ENCODE data around the gene CDKN2B-AS1.
A peak's percentile ranks its signal among the peaks of the same experiment; 100 is the strongest.
"Not testable (repeated sequence)": the region's sequence is repeated elsewhere in the genome, so short reads cannot be mapped to it uniquely, and the experiment has no call there.

Gene CDKN2B-AS1

GRCh38 chr9:22046243-22046885 lies 51.8 kb downstream of the CDKN2B-AS1 start:
- DNase-seq: no peak

GRCh38 chr9:22047596-22047995 lies 53.0 kb downstream of the CDKN2B-AS1 start:
- no peak for DNase-seq

- no peak for DNase-seq
These were observed 54.8 kb downstream of the CDKN2B-AS1 start for GRCh38 chr9:22049411-22049810.

- DNase-seq: no peak
These were observed 56.3 kb downstream of the CDKN2B-AS1 start for GRCh38 chr9:22050924-22051323.

- peak; percentile 52 for DNase-seq
These were observed 57.9 kb downstream of the CDKN2B-AS1 start for GRCh38 chr9:22052376-22052945.

GRCh38 chr9:22053178-22053577 lies 58.6 kb downstream of the CDKN2B-AS1 start:
- DNase-seq: no peak

- no peak for DNase-seq
These were observed 59.5 kb downstream of the CDKN2B-AS1 start for GRCh38 chr9:22054076-22054475.

GRCh38 chr9:22054529-22054928 lies 59.9 kb downstream of the CDKN2B-AS1 start:
- no peak for DNase-seq

GRCh38 chr9:22055090-22055489 lies 60.5 kb downstream of the CDKN2B-AS1 start:
- DNase-seq: no peak

GRCh38 chr9:22056402-22056801 lies 61.8 kb downstream of the CDKN2B-AS1 start:
- no peak for DNase-seq

- DNase-seq: not testable (repeated sequence)
These were observed 63.4 kb downstream of the CDKN2B-AS1 start for GRCh38 chr9:22057972-22058371.

GRCh38 chr9:22060831-22061383 lies 66.3 kb downstream of the CDKN2B-AS1 start:
- DNase-seq: no peak

- DNase-seq: no peak
These were observed 70.4 kb downstream of the CDKN2B-AS1 start for GRCh38 chr9:22064957-22065356.

GRCh38 chr9:22065431-22066200 lies 71.0 kb downstream of the CDKN2B-AS1 start:
- no peak for DNase-seq

- DNase-seq: no peak
These were observed 72.6 kb downstream of the CDKN2B-AS1 start for GRCh38 chr9:22067196-22067595.

GRCh38 chr9:22068369-22068768 lies 73.8 kb downstream of the CDKN2B-AS1 start:
- DNase-seq: no peak

- no peak for DNase-seq
These were observed 78.8 kb downstream of the CDKN2B-AS1 start for GRCh38 chr9:22073349-22073748.

GRCh38 chr9:22078081-22078480 lies 83.5 kb downstream of the CDKN2B-AS1 start:
- no peak for DNase-seq

GRCh38 chr9:22079873-22080341 lies 85.3 kb downstream of the CDKN2B-AS1 start:
- DNase-seq: peak; percentile 67

GRCh38 chr9:22084336-22085035 lies 89.9 kb downstream of the CDKN2B-AS1 start:
- no peak for DNase-seq

GRCh38 chr9:22088053-22088716 lies 93.6 kb downstream of the CDKN2B-AS1 start:
- no peak for DNase-seq

GRCh38 chr9:22088717-22089061 lies 94.1 kb downstream of the CDKN2B-AS1 start:
- DNase-seq: no peak

- no peak for DNase-seq
These were observed 103.1 kb downstream of the CDKN2B-AS1 start for GRCh38 chr9:22097707-22098106.

Data from stimulated activated CD4-positive, alpha-beta T cell treated with anti-CD3 and anti-CD28 coated beads, Interleukin-15, amount 100 ng/mL, for 24 hours (primary cell).